K562 (cell line): ENCODE measurements around the gene BCAM. TPM values are rescaled to one million over a fixed set of nuclear protein-coding genes. Genes with fewer than 3 reads are reported as not detected.
A peak's percentile ranks its signal among the peaks of the same experiment; 100 is the strongest.

Source experiments
- ATAC-seq: fragments of 200-7000 bp; cut with Tn5 transposase; 3 replicates; pipeline ENCODE4 v1.9.1; 2020; ENCODE audit warnings: moderate library complexity
- BruUV-seq: library from RNA; stranded (reverse); fragments of 400-500 nt; replicated peaks from 2 replicates; lab custom pipeline; 2021; lab: Mats Ljungman, UMichigan
- CTCF ChIA-PET: fragments of 300-600 bp; formaldehyde crosslinking; extraction: SDS; loops from one replicate; lab custom pipeline; 2021; ENCODE audit warnings: low intra/inter-chr PET ratio; lab: Yijun Ruan, JAX
- POLR2A ChIA-PET: fragments of 300-600, 350-650 bp; sonication (Branson Sonifier 250); formaldehyde crosslinking; extraction: SDS; loops from one replicate; lab custom pipeline; 2021; ENCODE audit warnings: antibody characterized with exemption, inconsistent platforms; lab: Yijun Ruan, JAX
- DNase-seq, 4 experiments: peaks; one replicate each; pipeline versions ENCODE4 v3.0.0 to v3.0.0-alpha.2; 2011 to 2018; ENCODE audit warnings: low spot score in 3 of 4, mixed read lengths in 3 of 4; ENCODE audit errors: extremely low read depth in 1 of 4
- FAIRE-seq: peaks from 2 replicates; lab custom pipeline; 2011; peaks lifted over from hg19 to GRCh38; lab: Jason Lieb, UNC
- H2AFZ ChIP-seq: 2 replicates; pipeline ENCODE4 v1.6.0; 2011; ENCODE audit warnings: low read depth, low read length, control low read depth, inconsistent platforms
- H3K27ac ChIP-seq: fragments of 200-600 bp; 3 replicates; pipeline ENCODE4 v1.8.0; 2011; ENCODE audit warnings: low read depth, mild to moderate bottlenecking, control low read depth, inconsistent platforms, low read length, moderate library complexity, mixed read lengths; ENCODE audit errors: extremely low read depth
- H3K27me3 ChIP-seq, 2 experiments: fragments of 300-600 bp in 1 of 2; 2 replicates in 1 of 2; 3 replicates in 1 of 2; pipeline versions ENCODE4 v1.6.0 to v1.8.0; 2011; ENCODE audit warnings: inconsistent platforms in 2 of 2, low read length in 2 of 2, mild to moderate bottlenecking in 1 of 2, mixed read lengths in 1 of 2, moderate library complexity in 1 of 2; ENCODE audit not compliant: control insufficient read depth in 2 of 2, insufficient read depth in 2 of 2
- H3K36me3 ChIP-seq: fragments of 300-600 bp; 3 replicates; pipeline ENCODE4 v1.8.0; 2011; ENCODE audit warnings: mild to moderate bottlenecking, low read length, inconsistent platforms; ENCODE audit not compliant: control insufficient read depth, insufficient read depth
- H3K4me1 ChIP-seq, 2 experiments: fragments of 200-600 bp in 1 of 2; replicated peaks in 1 of 2; 2 replicates in 1 of 2; 3 replicates in 1 of 2; pipeline versions ENCODE4 v1.5.1 to v1.8.0; 2011; ENCODE audit warnings: inconsistent platforms in 2 of 2, low read length in 2 of 2, mild to moderate bottlenecking in 1 of 2, mixed read lengths in 1 of 2, moderate library complexity in 1 of 2; ENCODE audit not compliant: control insufficient read depth in 2 of 2, insufficient read depth in 2 of 2
- H3K4me2 ChIP-seq: 2 replicates; pipeline ENCODE4 v1.6.1; 2011; ENCODE audit warnings: low read length, control low read depth, inconsistent platforms, mixed read lengths; ENCODE audit not compliant: insufficient read depth
- H3K4me3 ChIP-seq: fragments of 200-600 bp; sonication (generic), shearing (Covaris generic); 2 replicates; pipeline ENCODE4 v1.5.1; 2016; ENCODE audit warnings: control low read depth, inconsistent platforms
- H3K79me2 ChIP-seq: fragments of 200-600 bp; 3 replicates; pipeline ENCODE4 v1.8.0; 2011; ENCODE audit warnings: low read length, inconsistent platforms; ENCODE audit not compliant: control insufficient read depth, insufficient read depth
- H3K9ac ChIP-seq, 2 experiments: 2 replicates each; pipeline versions ENCODE4 v1.6.0 to v1.6.1; 2011; ENCODE audit warnings: low read depth in 2 of 2, low read length in 2 of 2, control low read depth in 1 of 2, inconsistent platforms in 1 of 2, mild to moderate bottlenecking in 1 of 2, mixed read lengths in 1 of 2; ENCODE audit not compliant: insufficient read depth in 1 of 2
- H3K9me1 ChIP-seq: one replicate; pipeline ENCODE4 v1.6.0; 2011; ENCODE audit warnings: inconsistent platforms, mild to moderate bottlenecking, low read length, moderate library complexity; ENCODE audit not compliant: control insufficient read depth, insufficient read depth
- H3K9me3 ChIP-seq: replicated peaks from 2 replicates; pipeline ENCODE4 v1.5.1; 2011; ENCODE audit warnings: low read depth, low read length, inconsistent platforms; ENCODE audit not compliant: control insufficient read depth, insufficient read depth
- H4K20me1 ChIP-seq: replicated peaks from 2 replicates; pipeline ENCODE4 v1.6.1; 2011; ENCODE audit warnings: low read length, inconsistent platforms, mixed read lengths; ENCODE audit not compliant: control insufficient read depth, insufficient read depth
- BCOR ChIP-seq: fragments of 450-650 bp; IDR thresholded peaks from 2 replicates; pipeline ENCODE4 v1.6.1; 2016
- IFI16 ChIP-seq: fragments of 250-450 bp; sonication (Bioruptor Pico); IDR thresholded peaks from 2 replicates; pipeline ENCODE4 v2.1.2; 2022; ENCODE audit warnings: mild to moderate bottlenecking, inconsistent platforms
- PYGO2 ChIP-seq: fragments of 450-650 bp; IDR thresholded peaks from 2 replicates; pipeline ENCODE4 v1.6.1; 2016; ENCODE audit warnings: mild to moderate bottlenecking, missing genetic modification characterization, moderate library complexity, missing compliant biosample characterization
- ZNF121 ChIP-seq: sonication (generic); formaldehyde crosslinking; conservative IDR thresholded peaks from 2 replicates; pipeline ENCODE4 v1.8.0; 2022; ENCODE audit warnings: missing genetic modification reagents
- ZNF589 ChIP-seq: fragments of 200-800 bp; sonication (Bioruptor generic); IDR thresholded peaks from 2 replicates; pipeline ENCODE4 v1.6.1; 2016; ENCODE audit warnings: low read depth, missing genetic modification characterization, missing compliant biosample characterization
- WGBS: fragments of 100-300 bp; shearing (Covaris generic); methylation state at CpG from one replicate; pipeline ENCODE4 v1.1.6; 2016; ENCODE audit warnings: low coverage, mixed read lengths; ENCODE audit not compliant: insufficient coverage; ENCODE audit errors: missing lambda C conversion rate; 5-methylcytosine and 5-hydroxymethylcytosine counted together
- in situ Hi-C: fragments of 300-500 bp; cut with MboI; formaldehyde crosslinking; loops from 4 replicates; pipeline ENCODE4 v1.15.0; 2018; ENCODE audit warnings: inconsistent platforms, mixed read lengths
- intact Hi-C: fragments of 100-400 bp; cut with micrococcal nuclease; formaldehyde crosslinking; loops from 2 replicates; pipeline ENCODE4 v1.14.2; 2022
- polyA plus RNA-seq, 8 experiments: library from polyadenylated mRNA; depleted of rRNA in 4 of 8; stranded (reverse) in 5 of 8; unstranded in 3 of 8; fragments of >200 nt; fragmentation: Nextera tagmentation in 2 of 8; fragmentation: Illumina TruSeq in 1 of 8; extraction: Ambion mirVana in 2 of 8; extraction: Trizol in 1 of 8; gene quantifications; 2 replicates each; pipeline versions ENCODE4 v1.2.1 to v1.2.3, GENCODE V29; 2011 to 2014; ENCODE audit warnings: inconsistent platforms in 1 of 8, missing spikeins in 1 of 8
- total RNA-seq, 7 experiments: library from RNA; depleted of rRNA in 6 of 7; stranded (reverse); fragments of >200 nt in 6 of 7; fragmentation: Illumina TruSeq in 2 of 7; extraction: Trizol in 2 of 7; gene quantifications; 2 replicates each; pipeline versions ENCODE4 v1.2.1 to v1.2.3, GENCODE V29; 2011 to 2021; ENCODE audit warnings: low replicate concordance in 1 of 7
- TF ChIP-seq, protein P1 (sequence below): fragments of 450-650 bp; conservative IDR thresholded peaks from 2 replicates; pipeline ENCODE4 v1.6.1; 2016; ENCODE audit warnings: missing genetic modification characterization, low read depth, mild to moderate bottlenecking, control low read depth, missing compliant biosample characterization
- TF ChIP-seq, protein P2 (sequence below): IDR thresholded peaks from 3 replicates; pipeline ENCODE4 v1.6.1; 2011; ENCODE audit warnings: borderline replicate concordance, mild to moderate bottlenecking; ENCODE audit not compliant: insufficient read length, insufficient read depth
- TF ChIP-seq, protein P3 (sequence below): fragments of 250-450 bp; sonication (Bioruptor Pico); IDR thresholded peaks from 2 replicates; pipeline ENCODE4 v1.8.0; 2022; ENCODE audit warnings: inconsistent platforms
- TF ChIP-seq, protein P4 (sequence below): sonication (generic); formaldehyde crosslinking; IDR thresholded peaks from 2 replicates; pipeline ENCODE4 v1.5.0; 2020; ENCODE audit warnings: missing genetic modification reagents

BCAM gene
- total and polyA plus RNA-seq, 9 of the 15 experiments (the other 6 are each of a cell fraction or from before 2014, with no cell fraction given): 0.07 to 1.3 (median 0.33) TPM; not detected in 2

DNA sequence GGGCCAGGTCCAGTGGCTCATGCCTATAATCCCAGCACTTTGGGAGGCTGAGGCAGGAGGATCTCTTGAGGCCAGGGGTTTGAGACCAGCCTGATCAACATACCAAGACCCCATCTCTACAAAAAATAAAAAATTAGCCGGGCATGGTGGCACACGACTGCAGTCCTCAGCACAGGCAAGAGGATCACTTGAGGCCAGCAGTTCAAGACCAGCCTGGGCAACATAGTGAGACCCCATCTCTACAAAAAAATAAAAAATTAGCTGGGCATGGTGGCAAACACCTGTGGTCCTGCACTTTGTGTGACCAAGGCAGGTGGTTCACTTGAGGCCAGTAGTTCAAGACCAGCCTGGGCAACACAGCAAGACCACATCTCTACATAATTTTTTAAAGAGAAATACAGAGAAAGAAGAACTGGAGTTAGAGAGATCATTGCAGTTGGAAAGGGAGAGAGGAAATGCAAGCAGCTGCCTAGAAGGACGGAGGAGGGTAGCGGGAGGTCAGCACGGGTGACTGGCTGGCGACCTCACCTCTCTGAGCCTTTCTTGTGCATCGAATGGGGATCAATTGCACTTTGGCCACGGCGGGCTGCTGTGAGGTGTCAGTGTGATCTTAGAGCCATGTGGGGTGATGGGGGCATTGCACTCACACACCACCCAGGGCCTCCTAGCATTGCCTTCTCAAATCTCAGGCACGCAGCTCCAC, 13.9 kb downstream of the BCAM start:
- ChIA-PET POLR2A (no interaction called here), CTCF (no interaction called here)
- H3K27me3 ChIP-seq: peaks cover 44 to 61% of the 10 kb centered on the region in 2 experiments
- H3K4me1 ChIP-seq: peaks cover 0 to 20% of the 10 kb centered on the region in 2 experiments; a peak in 2 of 5 replicates
- no peak overlapping the region for H3K4me3 ChIP-seq
- in situ Hi-C loops: no loop called here
- H4K20me1 ChIP-seq: no peaks in the 10 kb centered on the region; the same call in 1 of the 2 replicates
- intact Hi-C loops: no loop called here
- TF ChIP-seq BCOR: no peak
- TF ChIP-seq ZNF121 (CRISPR knock-in tag): 0 out of 2 replicates have a peak, but pooled peaks have one; percentile 41
- no peaks in the 10 kb centered on the region for H3K79me2 ChIP-seq
- no peak for FAIRE-seq
- no peaks in the 10 kb centered on the region; the same call in 1 of the 2 replicates for H3K9me3 ChIP-seq
- no TSS peak for BruUV-seq
- H3K9me1 ChIP-seq: no peaks in the 10 kb centered on the region
- no peak overlapping the region for H3K27ac ChIP-seq
- no peak overlapping the region for H2AFZ ChIP-seq
- under 1% methylated on average over 9 of the region's 10 CpGs for WGBS
- no peaks in the 10 kb centered on the region for H3K36me3 ChIP-seq
- 0 out of 4 replicates have a peak overlapping the region, but pooled peaks of 1 of the 2 experiments have one; percentile 55 for H3K9ac ChIP-seq
- DNase-seq: no peak
- no peak for ATAC-seq
- H3K4me2 ChIP-seq: no peak overlapping the region

DNA sequence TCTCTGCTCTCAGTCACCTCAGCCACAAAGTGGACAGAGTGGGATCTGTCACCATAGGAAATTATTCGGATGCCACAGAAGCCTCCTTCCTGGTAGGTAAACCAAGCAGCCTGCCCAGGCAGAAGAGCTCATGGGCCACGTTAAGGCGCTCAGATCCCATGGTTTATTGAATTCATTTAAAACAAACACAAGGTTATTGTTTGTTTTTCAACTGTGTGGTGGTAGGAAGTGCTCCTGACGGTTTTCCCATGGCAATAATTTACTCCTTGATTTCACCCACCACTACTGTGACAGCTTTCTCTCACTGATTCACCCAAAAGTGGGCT, 14.4 kb downstream of the BCAM start:
- no TSS peak for BruUV-seq
- POLR2A ChIA-PET: no interaction called here
- H3K9ac ChIP-seq: no peak overlapping the region
- no peak for FAIRE-seq
- no peak for ATAC-seq
- H2AFZ ChIP-seq: no peak overlapping the region
- no peaks in the 10 kb centered on the region for H3K79me2 ChIP-seq
- H3K27me3 ChIP-seq: peaks cover 44 to 58% of the 10 kb centered on the region in 2 experiments
- H3K9me1 ChIP-seq: no peaks in the 10 kb centered on the region
- 3% methylated on average over 4 of the region's 4 CpGs for WGBS
- no peak for DNase-seq
- H3K4me2 ChIP-seq: no peak overlapping the region
- H4K20me1 ChIP-seq: no peaks in the 10 kb centered on the region; the same call in 1 of the 2 replicates
- peaks cover 0 to 19% of the 10 kb centered on the region in 2 experiments; a peak in 2 of 5 replicates for H3K4me1 ChIP-seq
- no peak overlapping the region for H3K4me3 ChIP-seq
- in situ Hi-C loops (no loop called here), intact Hi-C loops (no loop called here)
- no peaks in the 10 kb centered on the region; the same call in 1 of the 2 replicates for H3K9me3 ChIP-seq
- CTCF ChIA-PET: no interaction called here
- no peak overlapping the region for H3K27ac ChIP-seq
- no peaks in the 10 kb centered on the region for H3K36me3 ChIP-seq
- TF ChIP-seq, protein P1, sequence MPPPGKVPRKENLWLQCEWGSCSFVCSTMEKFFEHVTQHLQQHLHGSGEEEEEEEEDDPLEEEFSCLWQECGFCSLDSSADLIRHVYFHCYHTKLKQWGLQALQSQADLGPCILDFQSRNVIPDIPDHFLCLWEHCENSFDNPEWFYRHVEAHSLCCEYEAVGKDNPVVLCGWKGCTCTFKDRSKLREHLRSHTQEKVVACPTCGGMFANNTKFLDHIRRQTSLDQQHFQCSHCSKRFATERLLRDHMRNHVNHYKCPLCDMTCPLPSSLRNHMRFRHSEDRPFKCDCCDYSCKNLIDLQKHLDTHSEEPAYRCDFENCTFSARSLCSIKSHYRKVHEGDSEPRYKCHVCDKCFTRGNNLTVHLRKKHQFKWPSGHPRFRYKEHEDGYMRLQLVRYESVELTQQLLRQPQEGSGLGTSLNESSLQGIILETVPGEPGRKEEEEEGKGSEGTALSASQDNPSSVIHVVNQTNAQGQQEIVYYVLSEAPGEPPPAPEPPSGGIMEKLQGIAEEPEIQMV (tag): no peak
- TF ChIP-seq, protein P2, sequence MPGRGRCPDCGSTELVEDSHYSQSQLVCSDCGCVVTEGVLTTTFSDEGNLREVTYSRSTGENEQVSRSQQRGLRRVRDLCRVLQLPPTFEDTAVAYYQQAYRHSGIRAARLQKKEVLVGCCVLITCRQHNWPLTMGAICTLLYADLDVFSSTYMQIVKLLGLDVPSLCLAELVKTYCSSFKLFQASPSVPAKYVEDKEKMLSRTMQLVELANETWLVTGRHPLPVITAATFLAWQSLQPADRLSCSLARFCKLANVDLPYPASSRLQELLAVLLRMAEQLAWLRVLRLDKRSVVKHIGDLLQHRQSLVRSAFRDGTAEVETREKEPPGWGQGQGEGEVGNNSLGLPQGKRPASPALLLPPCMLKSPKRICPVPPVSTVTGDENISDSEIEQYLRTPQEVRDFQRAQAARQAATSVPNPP: no peak
- TF ChIP-seq PYGO2 (tag): no peak
- TF ChIP-seq, protein P3, sequence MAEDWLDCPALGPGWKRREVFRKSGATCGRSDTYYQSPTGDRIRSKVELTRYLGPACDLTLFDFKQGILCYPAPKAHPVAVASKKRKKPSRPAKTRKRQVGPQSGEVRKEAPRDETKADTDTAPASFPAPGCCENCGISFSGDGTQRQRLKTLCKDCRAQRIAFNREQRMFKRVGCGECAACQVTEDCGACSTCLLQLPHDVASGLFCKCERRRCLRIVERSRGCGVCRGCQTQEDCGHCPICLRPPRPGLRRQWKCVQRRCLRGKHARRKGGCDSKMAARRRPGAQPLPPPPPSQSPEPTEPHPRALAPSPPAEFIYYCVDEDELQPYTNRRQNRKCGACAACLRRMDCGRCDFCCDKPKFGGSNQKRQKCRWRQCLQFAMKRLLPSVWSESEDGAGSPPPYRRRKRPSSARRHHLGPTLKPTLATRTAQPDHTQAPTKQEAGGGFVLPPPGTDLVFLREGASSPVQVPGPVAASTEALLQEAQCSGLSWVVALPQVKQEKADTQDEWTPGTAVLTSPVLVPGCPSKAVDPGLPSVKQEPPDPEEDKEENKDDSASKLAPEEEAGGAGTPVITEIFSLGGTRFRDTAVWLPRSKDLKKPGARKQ (CRISPR knock-in tag): no peak
- TF ChIP-seq, protein P4, sequence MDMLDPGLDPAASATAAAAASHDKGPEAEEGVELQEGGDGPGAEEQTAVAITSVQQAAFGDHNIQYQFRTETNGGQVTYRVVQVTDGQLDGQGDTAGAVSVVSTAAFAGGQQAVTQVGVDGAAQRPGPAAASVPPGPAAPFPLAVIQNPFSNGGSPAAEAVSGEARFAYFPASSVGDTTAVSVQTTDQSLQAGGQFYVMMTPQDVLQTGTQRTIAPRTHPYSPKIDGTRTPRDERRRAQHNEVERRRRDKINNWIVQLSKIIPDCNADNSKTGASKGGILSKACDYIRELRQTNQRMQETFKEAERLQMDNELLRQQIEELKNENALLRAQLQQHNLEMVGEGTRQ (CRISPR knock-in tag): no peak
- no peak for TF ChIP-seq IFI16
- no peak for TF ChIP-seq ZNF589 (CRISPR knock-in tag)
